ENCODE data around the gene PAPSS1. TPM values are rescaled to one million over a fixed set of nuclear protein-coding genes. Genes with fewer than 3 reads are reported as not detected.

Gene PAPSS1
- total RNA-seq, 4 donors from 2014 or later: 22.7 to 35.3 (median 29.6) TPM

DNA sequence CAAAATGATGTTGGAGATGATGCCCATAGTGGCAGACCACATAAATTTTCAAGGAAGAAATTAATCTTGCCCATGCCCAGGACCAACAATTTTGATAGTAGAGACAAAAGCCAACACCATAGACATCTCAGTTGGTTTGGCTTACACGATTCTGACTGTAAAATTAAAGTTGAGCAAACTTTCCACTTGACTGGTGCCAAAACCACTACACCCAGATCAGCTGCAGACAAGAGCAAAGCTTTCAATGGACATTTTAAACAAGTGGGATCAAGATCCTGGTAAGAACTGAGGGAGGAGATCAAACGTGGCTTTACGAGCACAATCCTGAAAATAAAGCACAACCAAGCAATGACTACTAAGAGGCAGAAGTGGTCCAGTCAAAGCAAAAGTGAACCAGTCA, 90.7 kb downstream of the PAPSS1 start:
- no peak overlapping the region for H3K27ac ChIP-seq
- H3K4me3 ChIP-seq (replicated peaks in 1 of 3): no peak overlapping the region
- no peak for DNase-seq
- no peaks in the 10 kb centered on the region for H3K4me1 ChIP-seq
- H3K9me3 ChIP-seq: no peaks in the 10 kb centered on the region
- intact Hi-C loops (cut with DNase I): no loop called here
- no peaks in the 10 kb centered on the region for H3K36me3 ChIP-seq
- 41 to 62% methylated on average over 3 of the region's 3 CpGs for WGBS, 2 donors
- no peaks in the 10 kb centered on the region for H3K27me3 ChIP-seq
- TF ChIP-seq, protein P1, sequence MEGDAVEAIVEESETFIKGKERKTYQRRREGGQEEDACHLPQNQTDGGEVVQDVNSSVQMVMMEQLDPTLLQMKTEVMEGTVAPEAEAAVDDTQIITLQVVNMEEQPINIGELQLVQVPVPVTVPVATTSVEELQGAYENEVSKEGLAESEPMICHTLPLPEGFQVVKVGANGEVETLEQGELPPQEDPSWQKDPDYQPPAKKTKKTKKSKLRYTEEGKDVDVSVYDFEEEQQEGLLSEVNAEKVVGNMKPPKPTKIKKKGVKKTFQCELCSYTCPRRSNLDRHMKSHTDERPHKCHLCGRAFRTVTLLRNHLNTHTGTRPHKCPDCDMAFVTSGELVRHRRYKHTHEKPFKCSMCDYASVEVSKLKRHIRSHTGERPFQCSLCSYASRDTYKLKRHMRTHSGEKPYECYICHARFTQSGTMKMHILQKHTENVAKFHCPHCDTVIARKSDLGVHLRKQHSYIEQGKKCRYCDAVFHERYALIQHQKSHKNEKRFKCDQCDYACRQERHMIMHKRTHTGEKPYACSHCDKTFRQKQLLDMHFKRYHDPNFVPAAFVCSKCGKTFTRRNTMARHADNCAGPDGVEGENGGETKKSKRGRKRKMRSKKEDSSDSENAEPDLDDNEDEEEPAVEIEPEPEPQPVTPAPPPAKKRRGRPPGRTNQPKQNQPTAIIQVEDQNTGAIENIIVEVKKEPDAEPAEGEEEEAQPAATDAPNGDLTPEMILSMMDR (IDR thresholded peaks at IDR 0.05): no peak
- TF ChIP-seq POLR2A (IDR thresholded peaks at IDR 0.05): no peak

DNA sequence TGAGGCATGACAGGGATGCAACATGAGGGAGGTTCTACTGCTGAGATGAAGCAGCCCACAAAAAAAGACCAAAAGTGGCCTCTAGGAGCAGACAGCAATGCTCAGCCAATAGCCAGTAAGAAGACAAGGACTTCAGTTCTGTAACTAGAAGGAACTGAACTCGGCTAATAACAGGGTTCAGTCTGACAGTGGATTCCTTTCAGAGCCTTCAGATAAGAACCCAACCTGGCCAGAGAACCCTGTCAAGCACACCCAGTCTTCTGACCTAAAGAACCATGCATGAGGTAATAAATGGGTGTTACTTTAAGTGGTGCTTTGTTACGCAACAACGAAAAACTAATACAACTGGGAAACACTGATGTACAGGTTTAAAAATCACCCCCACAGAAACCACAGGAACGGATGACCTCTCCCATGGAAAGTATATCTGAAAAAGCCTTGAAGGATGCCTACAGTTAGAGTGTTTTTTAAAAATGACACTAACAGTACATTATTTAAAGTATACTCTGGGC, 94.6 kb downstream of the PAPSS1 start:
- 94% methylated on average over 4 of the region's 4 CpGs for WGBS, 2 donors
- TF ChIP-seq, protein P1 (IDR thresholded peaks at IDR 0.05): no peak
- no peak for TF ChIP-seq POLR2A (IDR thresholded peaks at IDR 0.05)
- no peak overlapping the region for H3K27ac ChIP-seq
- no peaks in the 10 kb centered on the region for H3K9me3 ChIP-seq
- H3K36me3 ChIP-seq: no peaks in the 10 kb centered on the region
- intact Hi-C loops (cut with DNase I): no loop called here
- no peaks in the 10 kb centered on the region for H3K27me3 ChIP-seq
- no peak for DNase-seq
- no peaks in the 10 kb centered on the region for H3K4me1 ChIP-seq
- H3K4me3 ChIP-seq (replicated peaks in 1 of 3): no peak overlapping the region

DNA sequence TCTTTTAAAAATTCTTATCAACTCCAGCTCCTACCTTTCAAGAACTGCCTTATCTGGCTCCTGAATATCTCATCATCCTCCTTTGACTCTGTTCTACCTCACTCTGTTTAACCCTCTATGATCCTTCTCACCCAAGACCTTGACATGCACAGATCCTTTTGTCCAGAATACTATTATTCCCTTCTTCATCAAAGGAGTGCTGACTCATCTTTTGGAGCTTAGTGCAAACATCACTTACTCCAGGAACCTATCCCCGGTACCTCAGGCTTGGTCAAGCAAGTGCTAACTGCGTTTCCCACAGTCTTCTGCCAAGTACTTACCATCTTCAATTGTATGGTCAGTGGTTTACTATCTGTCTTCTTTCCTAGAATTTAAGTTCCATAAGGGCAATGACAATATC, 96.0 kb downstream of the PAPSS1 start:
- Histone ChIP-seq H3K9me3 (no peaks in the 10 kb centered on the region), H3K4me3 (replicated peaks in 1 of 3) (no peak overlapping the region), H3K27ac (no peak overlapping the region), H3K4me1 (peaks cover 7% of the 10 kb centered on the region in 2 donors), H3K27me3 (no peaks in the 10 kb centered on the region), H3K36me3 (no peaks in the 10 kb centered on the region)
- 94 to 98% methylated on average over 2 of the region's 2 CpGs for WGBS, 2 donors
- intact Hi-C loops (cut with DNase I): no loop called here
- no peak for DNase-seq
- TF ChIP-seq, protein P1 (IDR thresholded peaks at IDR 0.05): no peak
- TF ChIP-seq POLR2A (IDR thresholded peaks at IDR 0.05): no peak

DNA sequence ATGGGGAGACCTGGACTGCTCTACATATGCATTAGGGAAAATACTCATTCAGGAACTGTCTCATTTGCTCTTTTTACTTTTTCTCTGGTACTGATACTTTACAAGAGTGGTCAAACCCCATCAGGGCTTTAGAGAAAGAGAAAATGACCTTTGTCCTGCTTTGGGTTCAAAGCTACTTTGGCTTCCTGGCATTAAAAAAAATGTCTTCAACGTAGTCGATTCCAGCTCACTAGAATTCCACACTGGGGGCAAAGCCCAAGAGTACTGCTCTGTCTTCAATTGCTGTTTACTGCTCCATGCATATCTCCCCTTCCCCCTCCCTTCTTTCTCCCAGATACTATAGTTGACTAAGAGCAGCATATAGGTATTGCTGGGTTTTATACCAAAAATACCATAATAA, 98.0 kb downstream of the PAPSS1 start:
- no peaks in the 10 kb centered on the region for H3K9me3 ChIP-seq
- 95 to 99% methylated on average over 2 of the region's 2 CpGs for whole genome bisulfite sequencing, 2 donors
- no peak overlapping the region for H3K27ac ChIP-seq
- peaks cover 12 to 13% of the 10 kb centered on the region in 2 donors for H3K4me1 ChIP-seq
- TF ChIP-seq, protein P1 (IDR thresholded peaks at IDR 0.05): no peak
- no peak for TF ChIP-seq POLR2A (IDR thresholded peaks at IDR 0.05)
- intact Hi-C loops (cut with DNase I): no loop called here
- no peaks in the 10 kb centered on the region for H3K27me3 ChIP-seq
- no peak overlapping the region for H3K4me3 ChIP-seq (replicated peaks in 1 of 3)
- H3K36me3 ChIP-seq: no peaks in the 10 kb centered on the region
- DNase-seq: no peak

DNA sequence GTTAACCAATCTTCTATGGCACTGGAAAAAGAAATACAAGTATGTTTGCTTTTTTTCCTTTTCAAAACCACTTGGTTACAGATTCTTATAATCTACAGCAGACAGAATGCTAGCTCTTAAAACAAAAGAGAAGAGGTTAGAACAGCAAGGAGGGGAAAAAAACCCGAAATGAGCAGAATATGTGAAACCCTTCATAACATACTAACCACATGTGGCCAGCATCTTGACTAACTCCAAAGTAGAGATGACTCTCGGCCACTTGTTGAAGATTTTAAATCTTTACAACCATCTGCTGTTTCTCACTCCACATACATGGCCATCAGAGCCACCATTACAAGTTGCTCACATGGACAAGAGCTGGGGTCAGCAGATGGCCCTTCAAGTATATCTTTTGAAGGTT, 100.3 kb downstream of the PAPSS1 start:
- H3K27ac ChIP-seq: peak overlapping the region in 1 of 3 donors; percentile 47
- intact Hi-C loops (cut with DNase I): no loop called here
- 80 to 85% methylated on average over 2 of the region's 2 CpGs for WGBS, 2 donors

More for the DNA sequence above, 100.3 kb downstream of the PAPSS1 start:
- H3K4me3 ChIP-seq (replicated peaks in 1 of 3): no peak overlapping the region
- no peaks in the 10 kb centered on the region for H3K9me3 ChIP-seq
- H3K36me3 ChIP-seq: no peaks in the 10 kb centered on the region
- H3K4me1 ChIP-seq: peaks cover 12 to 13% of the 10 kb centered on the region in 2 donors
- DNase-seq: no peak
- H3K27me3 ChIP-seq: no peaks in the 10 kb centered on the region
- TF ChIP-seq, protein P1 (IDR thresholded peaks at IDR 0.05): no peak
- no peak for TF ChIP-seq POLR2A (IDR thresholded peaks at IDR 0.05)

All from thyroid gland (tissue), 4 donors.